ENCODE data around the gene C1orf35. TPM values are rescaled to one million over a fixed set of nuclear protein-coding genes. Genes with fewer than 3 reads are reported as not detected.

Gene C1orf35
- total RNA-seq (2012; rRNA removed) (4.3 and 4.7 TPM in 2 replicates), polyA plus RNA-seq (2012; rRNA removed) (13.0 and 15.4 TPM in 2 replicates), Bru-seq, nascent RNA (percentile 62 among the genes with signal in this experiment), BruChase-seq, experiment 1, labeled RNA remaining after a 6-hour chase (percentile 62 among the genes with signal in this experiment), BruChase-seq, experiment 2, labeled RNA remaining after a 2-hour chase (percentile 68 among the genes with signal in this experiment)
- polyA plus RNA-seq (2012; cell fraction: cytosol; rRNA removed): 20.6 and 27.3 TPM in 2 replicates
- 46.8 and 78.0 TPM in 2 replicates for polyA plus RNA-seq (2012; cell fraction: nucleus; rRNA removed; ENCODE audit: low replicate concordance)
- long read RNA-seq, partial matches to known transcripts: 12 of 20 reads
- long read RNA-seq, other reads (novel, unspliced or antisense): 1 of 20 reads

DNA sequence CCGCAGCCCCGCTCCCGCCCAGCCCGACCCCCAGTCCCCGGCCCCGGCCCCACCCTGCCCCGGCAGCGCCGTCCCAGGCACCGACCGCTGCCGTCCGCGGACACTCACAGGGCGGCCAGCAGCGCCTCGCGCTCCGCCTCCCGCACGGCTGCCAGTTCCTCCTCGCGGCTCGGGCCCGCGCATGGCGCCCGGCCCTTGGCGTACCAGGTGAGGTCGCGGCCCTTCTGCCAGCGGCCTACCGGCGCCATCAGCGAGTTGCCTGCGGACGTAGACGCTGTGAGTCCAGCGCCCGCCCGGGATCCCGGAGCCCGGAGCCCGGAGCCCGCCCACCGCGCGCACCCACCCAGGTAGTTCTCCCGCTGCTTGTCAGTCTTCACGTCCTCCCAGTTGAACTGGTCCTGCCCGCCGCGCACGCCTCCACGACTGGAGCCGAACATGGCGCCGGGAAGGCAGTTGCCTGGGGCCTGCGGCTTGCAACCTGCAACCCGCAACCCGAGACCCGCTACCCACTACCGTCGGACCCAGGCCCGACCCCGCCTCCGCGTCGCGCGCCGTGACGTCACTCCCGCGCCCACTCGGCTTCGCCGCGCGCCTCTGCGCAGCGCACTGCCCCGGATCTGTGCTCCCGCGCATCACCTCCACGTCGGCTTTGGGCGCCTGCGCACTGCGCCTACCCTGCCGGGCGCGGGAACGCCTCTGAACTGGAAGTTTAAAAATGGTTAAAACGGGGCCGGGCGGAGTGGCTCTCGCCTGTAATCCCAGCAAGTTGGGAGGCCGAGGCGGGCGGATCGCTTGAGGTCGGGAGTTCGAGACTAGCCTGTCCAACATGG, at the start of gene C1orf35:
Gene C1orf35, minus strand, starts transcription at position 535 of the 830 bp plus-strand sequence. Its CDS starts 98 bp downstream, at position 437.
- TF ChIP-seq, protein P1, sequence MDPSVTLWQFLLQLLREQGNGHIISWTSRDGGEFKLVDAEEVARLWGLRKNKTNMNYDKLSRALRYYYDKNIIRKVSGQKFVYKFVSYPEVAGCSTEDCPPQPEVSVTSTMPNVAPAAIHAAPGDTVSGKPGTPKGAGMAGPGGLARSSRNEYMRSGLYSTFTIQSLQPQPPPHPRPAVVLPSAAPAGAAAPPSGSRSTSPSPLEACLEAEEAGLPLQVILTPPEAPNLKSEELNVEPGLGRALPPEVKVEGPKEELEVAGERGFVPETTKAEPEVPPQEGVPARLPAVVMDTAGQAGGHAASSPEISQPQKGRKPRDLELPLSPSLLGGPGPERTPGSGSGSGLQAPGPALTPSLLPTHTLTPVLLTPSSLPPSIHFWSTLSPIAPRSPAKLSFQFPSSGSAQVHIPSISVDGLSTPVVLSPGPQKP (IDR thresholded peaks at IDR 0.05; ENCODE audit: borderline replicate concordance, low read depth, low read length): no peak
- TF ChIP-seq FOS (IDR thresholded peaks at IDR 0.05; ENCODE audit: low read depth, low read length) (no peak), MXI1 (IDR thresholded peaks at IDR 0.05; ENCODE audit: borderline replicate concordance, low read depth, low read length) (peak; percentile 67), MAFK (IDR thresholded peaks at IDR 0.05; ENCODE audit: low read depth, low read length) (no peak), MAZ (IDR thresholded peaks at IDR 0.05; ENCODE audit: borderline replicate concordance, low read depth, low read length) (peak; percentile 67; the same call in 1 of the 2 replicates)
- intact Hi-C loops (cut with micrococcal nuclease): loop anchor here (1.0 to 5.0 kb wide), 3 partner anchors 18 to 104 kb away; partner anchors contain the start of gene GUK1
- H3K79me1 ChIP-seq (ENCODE audit: low read depth in 1 of 2, low read length in 2 of 2): peaks cover 7 to 56% of the 10 kb centered on the region in 2 experiments; a peak in 3 of 4 replicates
- H3K4me1 ChIP-seq (ENCODE audit: control insufficient read depth, insufficient read depth, low read length): peaks cover 7% of the 10 kb centered on the region; the same call in 1 of the 2 replicates
- H3K18ac ChIP-seq (ENCODE audit: low read depth, low read length): no peak within 1 kb of the TSS
- ChIA-PET POLR2A (ENCODE audit: unreplicated experiment) (no interaction called here), CTCF (no interaction called here)
- in situ Hi-C loops (cut with MboI; ENCODE audit: low sequenced_read_pairs): no loop called here
- H2AFZ ChIP-seq (replicated peaks; ENCODE audit: low read length, poor library complexity): peak within 1 kb of the TSS; percentile 100
- no peaks in the 10 kb centered on the region for H3K27me3 ChIP-seq (ENCODE audit: control insufficient read depth, insufficient read depth, low read length)
- no peak within 1 kb of the TSS for H2BK15ac ChIP-seq (ENCODE audit: low read depth, low read length)
- peak within 1 kb of the TSS; percentile 89 for H2AK5ac ChIP-seq (ENCODE audit: low read depth, low read length)
- H4K8ac ChIP-seq (ENCODE audit: low read depth in 2 of 2, low read length in 2 of 2): peak within 1 kb of the TSS; percentile 88 to 97
- peak within 1 kb of the TSS; percentile 71 for H3K4me2 ChIP-seq (ENCODE audit: low read depth, low read length)
- H2BK5ac ChIP-seq (ENCODE audit: low read depth, low read length, poor library complexity, severe bottlenecking): no peak within 1 kb of the TSS
- peak; percentile 92 for ATAC-seq (ENCODE audit: low read depth)
- H3K4me3 ChIP-seq (ENCODE audit: insufficient read depth, low read depth, low read length): peak within 1 kb of the TSS; percentile 62
- DNase-seq: peak; percentile 88
- dilution Hi-C loops (cut with HindIII; ENCODE audit: low sequenced_read_pairs, unreplicated experiment): no loop called here
- H4K5ac ChIP-seq (ENCODE audit: low read depth, low read length): peak within 1 kb of the TSS; percentile 40; the same call in 1 of the 2 replicates
- H3K23ac ChIP-seq (ENCODE audit: low read depth, low read length): peak within 1 kb of the TSS; percentile 74; the same call in 1 of the 2 replicates
- peak within 1 kb of the TSS; percentile 70 for H3K9ac ChIP-seq (ENCODE audit: low read depth, low read length)
- TSS peak; percentile 57 for BruUV-seq (replicated peaks)
- H4K20me1 ChIP-seq (ENCODE audit: insufficient read depth, low read length): peaks cover 39% of the 10 kb centered on the region
- WGBS, 2 experiments (ENCODE audit: extremely low coverage in 2 of 2, insufficient read length in 1 of 2): 3% methylated on average over 29 of the region's 104 CpGs; no CpG with 5 or more reads in 1 of the 2 experiments
- peak within 1 kb of the TSS; percentile 33 for H4K91ac ChIP-seq (ENCODE audit: insufficient read depth, low read depth, low read length)
- peak within 1 kb of the TSS; percentile 93 for H2AK9ac ChIP-seq (replicated peaks; ENCODE audit: low read depth, low read length, poor library complexity)
- H3K9me3 ChIP-seq (ENCODE audit: control insufficient read depth, insufficient read depth, low read length): no peaks in the 10 kb centered on the region
- H3K27ac ChIP-seq (ENCODE audit: insufficient read depth, low read length): peak within 1 kb of the TSS; percentile 49; the same call in 1 of the 2 replicates
- peaks cover 40% of the 10 kb centered on the region for H3K36me3 ChIP-seq (ENCODE audit: control insufficient read depth, insufficient read depth, low read length)
- H3K9me1 ChIP-seq (ENCODE audit: insufficient read depth, low read length): peaks cover 13% of the 10 kb centered on the region
- peak within 1 kb of the TSS; percentile 64 for H3K4ac ChIP-seq (ENCODE audit: low read depth, low read length)
- H2BK120ac ChIP-seq (ENCODE audit: low read depth, low read length): no peak within 1 kb of the TSS; the same call in 1 of the 2 replicates
- no peak within 1 kb of the TSS; the same call in 1 of the 2 replicates for H2BK20ac ChIP-seq (ENCODE audit: low read depth, low read length)
- no peak within 1 kb of the TSS for H3K56ac ChIP-seq (ENCODE audit: extremely low read depth, insufficient read depth, low read length)
- no peak within 1 kb of the TSS for H3K14ac ChIP-seq (replicated peaks; ENCODE audit: low read depth, low read length)

All from IMR-90 (cell line).